ENCODE measurements around the gene RAB40C. TPM values are rescaled to one million over a fixed set of nuclear protein-coding genes. Genes with fewer than 3 reads are reported as not detected.

RAB40C gene
- total RNA-seq, 1 donor from 2014 or later, result 31.6 TPM

DNA sequence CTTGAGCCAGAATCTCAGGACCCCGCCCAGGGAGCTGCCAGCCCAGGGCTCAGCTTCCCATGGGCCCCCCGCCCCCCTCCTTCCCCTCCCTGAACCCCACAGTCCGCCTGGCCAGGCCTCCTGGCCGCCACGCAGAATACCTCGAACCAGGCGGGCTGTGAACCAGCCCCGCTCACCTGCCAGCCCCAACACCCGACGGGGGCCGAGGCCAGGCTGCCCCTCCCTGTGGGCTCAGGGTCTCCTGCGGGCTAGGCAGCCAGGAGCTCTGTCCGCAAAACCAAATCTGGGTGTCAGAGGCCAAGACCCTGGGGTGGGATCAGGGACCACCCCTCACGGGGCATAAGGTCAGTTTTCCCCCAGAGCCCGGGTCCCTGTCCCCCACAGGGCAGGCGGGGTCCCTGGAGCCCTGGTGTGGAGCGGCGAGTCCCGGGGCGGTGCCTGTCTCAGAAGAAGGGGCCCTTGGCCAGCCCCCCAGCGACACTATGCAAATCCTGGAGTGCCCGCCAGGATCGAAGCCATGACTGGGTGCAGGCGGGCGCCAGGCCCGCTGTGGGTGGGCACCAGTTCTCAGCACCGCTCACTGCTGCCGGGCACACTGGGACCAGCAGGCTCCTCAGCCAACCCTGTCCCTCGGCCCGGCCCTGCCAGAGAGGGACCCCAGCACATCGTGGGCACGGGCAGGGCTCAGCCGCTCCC, 36.1 kb upstream of the RAB40C start:
- no peaks in the 10 kb centered on the region for H3K36me3 Mint-ChIP-seq (ENCODE audit: low read depth)
- peaks cover 13% of the 10 kb centered on the region for H3K27me3 Mint-ChIP-seq (ENCODE audit: low read depth)

GRCh38 chr16:554297-554621, 35.6 kb upstream of the RAB40C start:
- no peak for TF ChIP-seq CTCF (conservative IDR thresholded peaks at IDR 0.05)
- H3K4me3 Mint-ChIP-seq, result peak overlapping the region; percentile 53
- no peak for DNase-seq (ENCODE audit: low read depth, low spot score)
- H3K27me3 Mint-ChIP-seq (ENCODE audit: low read depth), result peaks cover 18% of the 10 kb centered on the region
- no peaks in the 10 kb centered on the region for H3K9me3 Mint-ChIP-seq
- H3K36me3 Mint-ChIP-seq (ENCODE audit: low read depth), result no peaks in the 10 kb centered on the region
- H3K4me1 Mint-ChIP-seq, result peaks cover 10% of the 10 kb centered on the region
- H3K27ac Mint-ChIP-seq (ENCODE audit: unreplicated experiment), result no peak overlapping the region

More for the DNA sequence above, 36.1 kb upstream of the RAB40C start:
- peaks cover 10% of the 10 kb centered on the region for H3K4me1 Mint-ChIP-seq
- DNase-seq (ENCODE audit: low read depth, low spot score), result no peak
- no peaks in the 10 kb centered on the region for H3K9me3 Mint-ChIP-seq
- H3K27ac Mint-ChIP-seq (ENCODE audit: unreplicated experiment), result no peak overlapping the region
- H3K4me3 Mint-ChIP-seq, result no peak overlapping the region
- TF ChIP-seq CTCF (conservative IDR thresholded peaks at IDR 0.05), result no peak

GRCh38 chr16:554640-555365, 35.1 kb upstream of the RAB40C start:
- Mint-ChIP-seq H3K4me3 (peak overlapping the region; percentile 53), H3K27me3 (ENCODE audit: low read depth) (peaks cover 22% of the 10 kb centered on the region), H3K9me3 (no peaks in the 10 kb centered on the region), H3K36me3 (ENCODE audit: low read depth) (no peaks in the 10 kb centered on the region), H3K27ac (ENCODE audit: unreplicated experiment) (no peak overlapping the region), H3K4me1 (peaks cover 10% of the 10 kb centered on the region)
- no peak for TF ChIP-seq CTCF (conservative IDR thresholded peaks at IDR 0.05)
- no peak for DNase-seq (ENCODE audit: low read depth, low spot score)

DNA sequence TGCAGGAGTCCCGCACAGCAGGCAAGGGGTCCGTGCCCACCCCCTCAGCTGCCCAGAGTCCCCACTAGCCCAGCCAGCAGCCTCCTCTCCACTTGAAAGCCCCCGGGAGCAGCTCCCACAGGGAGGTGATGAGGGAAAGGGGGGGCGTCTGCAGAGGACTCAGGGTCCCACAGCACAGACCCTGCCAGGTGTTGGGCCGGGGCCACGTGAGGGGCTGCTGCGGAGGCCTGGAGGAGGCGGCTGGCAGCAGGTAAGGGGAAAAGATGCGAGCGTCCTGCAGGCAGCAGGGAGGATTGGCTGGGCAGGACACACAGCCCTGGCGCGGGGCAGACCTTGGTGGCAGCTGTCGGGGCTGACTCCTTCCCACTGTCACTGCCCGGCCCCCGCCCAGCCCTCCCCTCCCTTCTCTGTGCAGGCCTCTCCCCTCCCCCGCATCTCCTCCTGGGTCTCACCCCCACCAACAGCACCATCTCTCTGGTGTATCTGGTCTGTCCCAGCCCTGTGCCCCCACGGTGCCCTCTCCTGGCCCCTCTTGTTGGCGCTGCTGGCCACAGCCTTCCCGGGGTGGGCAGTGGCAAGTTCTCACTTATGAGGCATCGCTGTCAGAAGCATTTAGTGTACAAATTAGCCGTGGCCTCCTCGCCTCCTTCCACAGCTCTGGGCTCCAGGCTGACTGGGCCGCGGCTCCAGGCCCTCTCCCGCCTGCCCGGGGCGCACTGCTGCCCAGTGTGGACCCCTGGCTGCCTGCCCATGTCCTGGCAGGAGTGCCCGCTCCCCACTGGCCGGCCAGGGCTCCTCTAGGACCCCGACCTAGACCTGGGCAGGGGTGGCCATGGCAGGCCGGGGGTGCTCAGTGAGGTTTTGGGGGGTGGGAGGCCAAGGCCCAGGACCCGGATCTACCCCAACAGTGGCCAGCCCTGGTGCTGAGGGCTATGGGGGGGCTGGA, 34.1 kb upstream of the RAB40C start:
- Mint-ChIP-seq H3K36me3 (ENCODE audit: low read depth) (no peaks in the 10 kb centered on the region), H3K4me1 (peaks cover 10% of the 10 kb centered on the region), H3K9me3 (no peaks in the 10 kb centered on the region), H3K27me3 (ENCODE audit: low read depth) (peaks cover 22% of the 10 kb centered on the region), H3K4me3 (no peak overlapping the region), H3K27ac (ENCODE audit: unreplicated experiment) (no peak overlapping the region)
- no peak for TF ChIP-seq CTCF (conservative IDR thresholded peaks at IDR 0.05)
- DNase-seq (ENCODE audit: low read depth, low spot score), result no peak

DNA sequence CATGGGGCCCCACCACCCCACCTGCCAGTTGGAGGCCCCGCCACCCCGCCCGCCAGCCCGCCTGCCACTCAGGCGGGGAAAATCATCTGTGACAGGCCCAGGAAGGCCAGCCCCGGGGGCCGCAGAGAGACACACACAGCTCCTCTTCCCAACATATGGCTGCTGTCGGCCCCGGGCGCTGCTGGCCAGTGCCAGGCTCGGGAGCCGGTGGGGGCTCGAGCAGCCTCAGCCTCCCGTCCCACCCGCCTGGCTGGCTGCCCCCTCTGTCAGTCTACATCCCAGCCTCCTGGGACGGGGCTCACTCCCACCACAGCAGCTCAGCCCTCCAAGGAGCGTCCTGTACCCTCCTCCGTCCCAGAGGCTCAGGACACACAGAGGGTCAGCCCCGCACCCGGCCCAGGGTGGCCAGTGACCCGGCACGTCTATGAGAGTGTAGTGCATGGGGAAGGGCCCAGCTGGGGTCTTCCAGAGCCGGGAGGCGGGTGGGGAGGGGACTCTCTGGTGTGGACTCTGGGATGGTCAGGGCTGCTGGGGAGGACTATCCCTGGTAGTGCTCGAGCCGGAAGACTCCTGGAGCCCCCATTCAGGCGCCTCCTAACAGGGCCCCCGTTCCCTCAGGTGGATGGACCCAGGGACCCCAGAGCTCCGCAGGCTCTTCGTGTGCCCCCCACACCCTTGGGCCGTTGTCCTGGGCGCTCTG, 33.2 kb upstream of the RAB40C start:
- no peak overlapping the region for H3K27ac Mint-ChIP-seq (ENCODE audit: unreplicated experiment)
- no peak overlapping the region for H3K4me3 Mint-ChIP-seq
- no peaks in the 10 kb centered on the region for H3K9me3 Mint-ChIP-seq
- no peak for TF ChIP-seq CTCF (conservative IDR thresholded peaks at IDR 0.05)
- peaks cover 10% of the 10 kb centered on the region for H3K4me1 Mint-ChIP-seq
- DNase-seq (ENCODE audit: low read depth, low spot score), result no peak
- H3K27me3 Mint-ChIP-seq (ENCODE audit: low read depth), result peaks cover 27% of the 10 kb centered on the region
- no peaks in the 10 kb centered on the region for H3K36me3 Mint-ChIP-seq (ENCODE audit: low read depth)
